HG02610 (cell line): ENCODE measurements around the gene CCDC197.

Experiments
- ATAC-seq: cut with Tn5 transposase; IDR thresholded peaks from one replicate; pipeline ENCODE4 v1.9.1; 2021; ENCODE audit warnings: mild to moderate bottlenecking, moderate library complexity; ENCODE audit not compliant: unreplicated experiment

CCDC197 gene

GRCh38 chr14:93997082-93997481, at the start of gene CCDC197:
CCDC197 (plus strand) TSS chr14:93997301; CDS start chr14:93998132, 831 bp downstream.
- ATAC-seq, result no peak

DNA sequence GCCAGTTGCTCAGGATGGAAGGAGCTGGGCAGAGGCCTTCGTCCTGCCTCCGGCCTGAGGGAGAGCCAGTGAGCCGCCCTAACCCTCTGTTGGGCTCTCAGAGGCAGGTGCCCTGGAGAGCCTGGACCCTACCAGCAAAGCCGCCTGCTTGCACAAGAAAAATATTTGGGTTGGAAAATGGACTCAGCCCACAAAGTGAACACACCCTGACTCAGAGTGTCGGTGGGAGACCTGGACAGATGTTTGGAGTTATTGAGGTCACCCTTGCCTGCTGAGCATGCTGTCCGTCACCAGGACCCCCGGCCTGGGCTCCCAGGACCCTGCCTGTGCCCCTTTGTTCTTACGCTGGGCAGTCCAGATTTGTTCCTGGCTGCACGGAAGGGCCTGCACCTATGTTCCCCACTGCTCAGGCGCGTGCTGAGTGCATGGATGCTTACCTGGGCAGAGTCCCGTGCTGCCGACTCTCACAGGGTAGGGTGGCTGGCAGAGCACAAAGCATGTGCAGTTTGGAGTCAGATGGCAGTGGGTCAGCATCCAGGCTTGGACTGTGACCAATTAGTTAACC, 47.5 kb upstream of the CCDC197 start:
- no peak for ATAC-seq

DNA sequence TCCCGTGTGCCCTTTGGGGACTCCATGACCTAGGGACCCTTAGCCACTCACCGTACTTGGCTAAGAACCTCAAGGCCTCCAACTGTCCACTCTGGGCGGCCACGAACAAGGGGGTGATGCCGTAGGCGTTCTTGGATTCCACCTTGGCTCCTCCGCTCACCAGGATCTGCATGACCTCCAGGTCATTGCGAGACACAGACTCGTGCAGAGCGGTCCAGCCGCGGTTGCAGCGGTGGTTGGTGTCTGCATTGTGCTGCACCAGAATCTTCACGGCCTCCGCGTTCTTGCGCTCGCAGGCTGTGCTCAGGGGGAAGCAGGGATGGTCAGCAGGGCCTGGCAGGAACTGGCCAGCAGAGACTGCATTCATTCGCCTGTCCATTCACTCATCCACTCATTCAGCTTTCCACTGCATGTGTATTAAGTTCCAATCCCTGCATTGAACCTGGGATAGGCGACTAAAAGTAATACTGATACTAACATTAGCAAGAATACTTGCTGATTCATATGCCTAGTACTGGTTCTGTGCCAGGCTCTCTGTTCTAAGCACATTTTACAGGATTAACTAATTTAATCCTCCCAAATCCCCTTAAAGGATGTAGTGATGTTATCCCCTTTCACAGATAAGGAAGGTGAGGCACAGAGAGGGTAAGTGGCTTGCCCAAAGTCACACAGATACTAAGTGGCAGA, 46.0 kb upstream of the CCDC197 start:
- no peak for ATAC-seq

- no peak for ATAC-seq
Measured at GRCh38 chr14:93951635-93952540, 45.2 kb upstream of the CCDC197 start.

DNA sequence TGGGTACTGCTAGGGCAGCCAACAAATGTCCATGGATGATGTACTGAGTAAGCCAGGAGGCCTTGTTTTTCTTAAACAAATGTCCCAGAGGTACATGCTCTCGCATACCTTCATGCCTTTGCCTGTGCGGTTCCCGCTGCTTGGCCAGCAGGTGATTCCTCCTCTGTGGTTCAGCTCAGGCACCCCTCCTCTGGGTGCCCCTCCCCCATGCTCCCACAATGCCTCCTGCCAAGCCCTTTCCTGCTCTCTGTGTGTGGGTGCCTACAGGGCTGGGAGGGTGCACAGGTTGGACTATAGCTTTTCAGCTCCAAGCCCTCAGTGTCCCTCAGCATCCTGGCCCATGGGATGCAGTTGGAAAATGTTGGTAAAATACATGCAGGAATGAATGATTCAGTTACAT, 44.3 kb upstream of the CCDC197 start:
- no peak for ATAC-seq

GRCh38 chr14:93953263-93953662, 43.8 kb upstream of the CCDC197 start:
- no peak for ATAC-seq

DNA sequence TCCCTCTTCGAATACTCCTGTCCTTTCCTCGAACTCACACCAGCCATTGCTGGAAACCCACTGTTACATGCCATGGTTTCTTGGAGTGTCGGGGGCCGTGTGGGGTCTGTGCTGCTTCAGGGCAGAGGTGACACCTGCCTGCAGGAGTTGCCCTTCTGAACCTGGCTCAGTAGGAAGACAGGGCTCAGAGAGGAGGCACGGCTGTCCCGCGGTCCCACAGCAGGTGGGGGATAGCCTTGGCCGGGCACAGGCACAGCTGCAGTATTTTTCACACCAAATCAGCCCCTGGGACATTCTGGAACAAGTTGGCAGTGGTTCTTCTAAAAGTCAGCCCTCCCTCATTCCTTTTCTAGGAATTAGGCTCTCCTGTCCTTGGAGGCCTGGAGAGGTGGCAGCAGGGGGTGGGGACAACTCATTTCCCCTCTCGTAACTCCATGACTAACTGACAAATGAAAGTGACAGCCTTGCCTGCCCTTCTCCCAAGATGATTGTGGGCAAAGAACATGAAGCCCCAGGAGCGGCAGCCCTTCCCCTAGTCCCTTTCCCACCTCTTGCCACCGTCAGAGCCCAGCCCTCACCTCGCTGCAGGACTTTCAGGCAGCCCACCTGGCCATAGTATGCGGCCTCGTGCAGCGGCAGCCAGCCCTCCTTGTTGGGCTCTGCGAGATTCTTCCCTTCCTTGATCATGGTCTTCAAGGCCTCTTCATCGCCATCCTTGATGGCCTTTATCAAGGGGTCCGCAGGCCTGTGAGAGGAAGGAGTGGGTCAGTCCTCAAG, 43.2 kb upstream of the CCDC197 start:
- ATAC-seq, result no peak

GRCh38 chr14:93954516-93954830, 42.6 kb upstream of the CCDC197 start:
- ATAC-seq, result no peak

DNA sequence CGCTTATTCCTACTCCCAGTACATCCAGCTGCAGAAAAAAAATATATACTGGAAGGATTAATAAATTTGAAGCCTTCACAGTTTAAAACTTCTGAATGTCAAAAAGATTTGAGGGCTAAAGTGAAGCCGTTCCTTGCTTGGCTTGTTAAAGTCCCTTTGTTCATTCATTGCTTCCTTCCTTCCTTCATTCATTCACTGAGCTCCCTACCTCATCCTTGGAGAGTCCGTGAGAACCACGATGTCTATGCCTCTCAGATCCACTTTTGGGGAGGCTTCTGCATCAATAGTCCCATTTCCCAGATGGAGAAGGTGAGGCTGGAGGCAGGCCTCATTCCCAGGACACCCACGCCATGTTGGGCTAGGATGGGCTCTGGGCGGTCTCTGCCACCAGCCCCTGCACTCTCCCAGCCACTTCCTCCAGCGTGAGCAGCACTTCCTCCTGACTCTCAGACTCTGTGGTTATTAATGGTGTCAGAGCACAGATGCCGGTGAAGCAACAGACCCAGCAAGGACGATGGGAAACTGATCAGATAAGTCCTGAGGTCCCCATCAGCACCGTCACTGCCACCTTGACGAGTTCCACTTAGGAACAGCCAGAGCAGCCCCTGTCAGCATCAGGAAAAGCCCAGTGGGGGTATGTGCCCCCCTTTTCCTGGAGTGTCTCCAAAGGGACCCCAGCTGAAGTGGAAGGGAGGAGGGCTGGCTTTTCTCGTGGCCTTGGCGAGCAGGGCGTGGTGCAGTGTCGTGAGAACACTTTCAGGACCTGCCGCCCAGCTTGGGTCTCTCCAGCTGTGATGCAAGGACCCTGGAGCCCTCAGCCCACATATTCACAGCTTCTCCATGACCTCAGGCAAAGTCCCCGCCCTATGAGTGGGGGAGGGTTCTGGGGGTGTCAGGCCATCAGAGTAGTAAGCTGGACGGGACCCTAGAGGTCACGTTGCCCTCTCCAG, 41.9 kb upstream of the CCDC197 start:
- no peak for ATAC-seq

- ATAC-seq, result no peak
Measured at GRCh38 chr14:93955850-93956481, 41.1 kb upstream of the CCDC197 start.

- no peak for ATAC-seq
Measured at GRCh38 chr14:93956514-93957332, 40.4 kb upstream of the CCDC197 start.

- no peak for ATAC-seq
Measured at GRCh38 chr14:93957333-93957710, 39.8 kb upstream of the CCDC197 start.

GRCh38 chr14:93957751-93958566, 39.1 kb upstream of the CCDC197 start:
- no peak for ATAC-seq

GRCh38 chr14:93958567-93959238, 38.4 kb upstream of the CCDC197 start:
- no peak for ATAC-seq

- peak; percentile 84 for ATAC-seq
Measured at GRCh38 chr14:93959239-93960107, 37.6 kb upstream of the CCDC197 start.

GRCh38 chr14:93960108-93960475, 37.0 kb upstream of the CCDC197 start:
- no peak for ATAC-seq
